Measurements from ENCODE around the gene ZNFX1.
A peak's percentile ranks its signal among the peaks of the same experiment; 100 is the strongest.
"Not testable (repeated sequence)": the region's sequence is repeated elsewhere in the genome, so short reads cannot be mapped to it uniquely, and the experiment has no call there.

The ZNFX1 gene

GRCh38 chr20:49233226-49233625, 44.6 kb downstream of the ZNFX1 start:
- Mint-ChIP-seq H3K27ac (no peak overlapping the region), H3K36me3 (peaks cover 48% of the 10 kb centered on the region)

GRCh38 chr20:49231471-49231870, 46.4 kb downstream of the ZNFX1 start:
- H3K27me3 Mint-ChIP-seq = no peaks in the 10 kb centered on the region
- peak overlapping the region; percentile 90 for H3K27ac Mint-ChIP-seq
- H3K9me3 Mint-ChIP-seq = no peaks in the 10 kb centered on the region
- no peak for DNase-seq (ENCODE audit: low spot score in 2 of 2)
- H3K4me3 Mint-ChIP-seq = no peak overlapping the region
- peaks cover 43% of the 10 kb centered on the region for H3K36me3 Mint-ChIP-seq
- no peak for ATAC-seq (ENCODE audit: low read depth)
- H3K4me1 Mint-ChIP-seq = peaks cover 13% of the 10 kb centered on the region

More at GRCh38 chr20:49233226-49233625, 44.6 kb downstream of the ZNFX1 start:
- ATAC-seq (ENCODE audit: low read depth) (no peak), DNase-seq (ENCODE audit: low spot score in 2 of 2) (no peak)
- Mint-ChIP-seq H3K27me3 (no peaks in the 10 kb centered on the region), H3K9me3 (no peaks in the 10 kb centered on the region), H3K4me3 (no peak overlapping the region), H3K4me1 (peaks cover 16% of the 10 kb centered on the region)

- Mint-ChIP-seq H3K4me1 (peaks cover 16% of the 10 kb centered on the region), H3K4me3 (peak overlapping the region; percentile 44), H3K27me3 (no peaks in the 10 kb centered on the region), H3K27ac (peak overlapping the region; percentile 90), H3K9me3 (no peaks in the 10 kb centered on the region), H3K36me3 (peaks cover 44% of the 10 kb centered on the region)
- DNase-seq (ENCODE audit: low spot score in 2 of 2) (peak in 1 of 2 donors; percentile 30), ATAC-seq (ENCODE audit: low read depth) (peak; percentile 97)
Observed at GRCh38 chr20:49230561-49231133, 47.2 kb downstream of the ZNFX1 start.

DNA sequence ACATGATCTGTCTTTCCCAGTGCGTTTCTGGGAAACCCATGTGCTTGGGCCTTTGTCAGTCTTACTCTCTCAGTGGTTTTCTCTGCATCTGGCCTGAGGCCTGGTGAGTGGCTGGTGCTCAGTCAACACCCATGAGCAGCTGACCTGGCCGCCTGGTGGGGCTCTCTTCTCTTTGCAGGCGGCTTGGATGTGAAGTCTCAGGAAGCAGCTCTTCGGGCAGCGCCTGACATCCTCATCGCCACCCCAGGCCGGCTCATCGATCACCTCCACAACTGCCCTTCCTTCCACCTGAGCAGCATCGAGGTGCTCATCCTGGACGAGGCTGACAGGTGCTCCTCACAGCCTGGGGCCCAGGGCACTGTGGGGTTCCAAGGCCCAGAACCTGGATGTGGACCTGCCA, 47.8 kb downstream of the ZNFX1 start:
- peaks cover 17% of the 10 kb centered on the region for H3K4me1 Mint-ChIP-seq
- no peaks in the 10 kb centered on the region for H3K27me3 Mint-ChIP-seq
- H3K9me3 Mint-ChIP-seq = no peaks in the 10 kb centered on the region
- peaks cover 45% of the 10 kb centered on the region for H3K36me3 Mint-ChIP-seq
- no peak for DNase-seq (ENCODE audit: low spot score in 2 of 2)
- no peak overlapping the region for H3K4me3 Mint-ChIP-seq
- no peak for ATAC-seq (ENCODE audit: low read depth)
- peak overlapping the region; percentile 90 for H3K27ac Mint-ChIP-seq

DNA sequence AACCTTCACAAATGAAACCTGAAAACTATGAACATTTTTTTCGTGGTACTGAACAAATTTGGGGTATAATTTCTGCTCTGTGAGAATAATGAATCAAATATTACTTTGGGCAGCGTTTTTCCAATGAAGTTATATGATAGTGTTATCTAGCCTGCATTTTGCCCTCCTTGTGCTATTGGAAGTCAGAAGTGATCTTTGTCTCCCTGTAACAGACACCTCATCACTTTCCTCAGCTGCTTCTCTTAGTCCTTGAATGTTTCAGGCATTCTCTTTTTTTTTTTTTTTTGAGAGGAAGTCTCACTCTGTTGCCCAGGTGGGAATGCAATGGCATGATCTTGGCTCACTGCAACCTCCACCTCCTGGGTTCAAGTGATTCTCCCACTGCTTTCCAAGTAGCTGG, 48.5 kb downstream of the ZNFX1 start:
- DNase-seq (ENCODE audit: low spot score in 2 of 2) (no peak), ATAC-seq (ENCODE audit: low read depth) (no peak)
- peaks cover 42% of the 10 kb centered on the region for H3K36me3 Mint-ChIP-seq
- peak overlapping the region; percentile 90 for H3K27ac Mint-ChIP-seq
- no peaks in the 10 kb centered on the region for H3K27me3 Mint-ChIP-seq
- H3K4me3 Mint-ChIP-seq = no peak overlapping the region
- H3K9me3 Mint-ChIP-seq = no peaks in the 10 kb centered on the region
- H3K4me1 Mint-ChIP-seq = peaks cover 17% of the 10 kb centered on the region

DNA sequence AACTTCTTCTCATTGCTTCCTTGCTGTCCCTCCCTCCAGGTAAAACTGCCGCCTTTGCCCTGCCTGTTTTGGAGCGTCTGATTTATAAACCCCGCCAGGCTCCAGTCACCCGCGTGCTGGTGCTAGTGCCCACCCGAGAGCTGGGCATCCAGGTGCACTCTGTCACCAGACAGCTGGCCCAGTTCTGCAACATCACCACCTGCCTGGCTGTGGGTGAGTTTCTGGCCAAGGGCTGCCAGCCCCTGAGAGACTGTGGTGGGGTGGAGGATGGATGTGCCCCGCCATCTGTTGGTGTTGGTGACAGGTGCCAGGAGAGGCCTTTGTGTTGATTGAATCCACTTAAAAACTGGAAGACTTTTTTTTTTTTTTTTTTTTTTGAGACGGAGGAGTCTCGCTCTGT, 49.2 kb downstream of the ZNFX1 start:
- H3K4me3 Mint-ChIP-seq = no peak overlapping the region
- no peaks in the 10 kb centered on the region for H3K9me3 Mint-ChIP-seq
- ATAC-seq (ENCODE audit: low read depth) = no peak
- H3K36me3 Mint-ChIP-seq = peaks cover 41% of the 10 kb centered on the region
- peaks cover 17% of the 10 kb centered on the region for H3K4me1 Mint-ChIP-seq
- no peak for DNase-seq (ENCODE audit: low spot score in 2 of 2)
- no peaks in the 10 kb centered on the region for H3K27me3 Mint-ChIP-seq
- H3K27ac Mint-ChIP-seq = no peak overlapping the region

DNA sequence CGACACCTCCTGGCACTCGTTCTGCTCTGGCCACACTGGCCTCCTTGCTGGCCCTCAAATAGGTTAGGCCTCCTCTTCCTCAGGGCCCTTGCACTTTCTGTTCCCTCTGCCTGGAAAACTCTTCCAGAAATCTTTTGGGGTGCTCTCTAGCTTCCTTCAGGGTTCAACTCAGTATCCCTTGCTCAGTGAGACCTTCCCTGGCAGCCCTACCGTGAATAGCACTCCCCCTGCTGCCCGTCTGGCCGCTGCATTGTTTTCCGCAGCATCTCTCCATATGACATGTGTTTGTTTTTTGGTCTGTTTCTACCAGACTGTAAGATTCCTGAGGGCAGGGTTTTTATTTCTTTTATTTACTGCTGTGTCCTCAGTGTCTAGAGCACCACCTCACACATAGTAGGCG, 52.0 kb downstream of the ZNFX1 start:
- H3K4me3 Mint-ChIP-seq = no peak overlapping the region
- ATAC-seq (ENCODE audit: low read depth) = no peak
- peaks cover 13% of the 10 kb centered on the region for H3K4me1 Mint-ChIP-seq

DNA sequence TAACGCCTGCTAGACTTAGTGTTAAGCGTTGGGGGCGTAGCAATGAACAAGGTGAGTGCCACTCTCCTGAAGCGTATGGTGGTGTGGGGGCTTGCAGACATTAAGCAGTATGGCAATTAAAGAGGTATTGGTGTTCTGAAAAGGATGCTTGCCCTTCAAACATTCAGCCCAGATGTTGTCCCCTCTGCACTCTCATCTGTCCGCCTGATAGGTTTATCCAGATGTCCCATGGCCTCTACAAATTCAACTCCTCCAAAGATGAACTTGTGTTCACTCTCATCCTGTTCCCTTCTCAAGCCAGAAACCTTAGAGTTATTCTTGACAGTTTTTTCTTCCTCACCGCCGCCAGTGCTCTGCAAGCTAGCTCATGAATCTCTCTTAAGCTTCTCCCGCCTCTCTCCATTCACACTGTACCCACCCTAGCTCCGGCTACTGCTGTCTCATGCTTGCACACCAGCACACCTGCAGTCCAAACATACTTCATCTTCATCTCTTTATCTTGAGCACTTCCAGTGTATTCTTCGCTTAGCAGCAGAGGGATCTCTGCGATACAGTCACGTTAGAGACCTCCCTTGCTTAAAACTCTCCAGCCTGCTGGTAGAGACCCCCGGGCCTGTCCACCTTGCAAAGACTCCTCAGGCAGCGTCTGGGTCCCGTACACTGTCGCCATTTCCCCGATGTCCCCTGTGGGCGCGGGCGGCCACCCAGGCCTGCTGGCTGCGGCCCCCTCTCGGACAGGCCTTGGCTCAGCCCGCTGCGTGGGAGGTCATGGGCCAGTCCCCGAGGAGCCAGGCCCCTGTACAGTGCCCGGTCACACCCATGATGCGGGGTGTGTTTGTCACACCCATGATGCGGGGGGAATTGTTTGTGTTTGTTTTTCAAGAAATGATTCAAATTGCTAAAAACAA, 57.7 kb downstream of the ZNFX1 start:
- H3K27ac Mint-ChIP-seq = peak overlapping the region; percentile 99
- DNase-seq (ENCODE audit: low spot score in 2 of 2) (no peak), ATAC-seq (ENCODE audit: low read depth) (no peak)
- no peaks in the 10 kb centered on the region for H3K27me3 Mint-ChIP-seq
- peaks cover 14% of the 10 kb centered on the region for H3K4me1 Mint-ChIP-seq
- H3K9me3 Mint-ChIP-seq = no peaks in the 10 kb centered on the region
- H3K36me3 Mint-ChIP-seq = peaks cover 11% of the 10 kb centered on the region
- peak overlapping the region; percentile 98 for H3K4me3 Mint-ChIP-seq

More for the DNA sequence above, 52.0 kb downstream of the ZNFX1 start:
- Mint-ChIP-seq H3K27me3 (no peaks in the 10 kb centered on the region), H3K36me3 (peaks cover 36% of the 10 kb centered on the region), H3K27ac (no peak overlapping the region), H3K9me3 (no peaks in the 10 kb centered on the region)
- DNase-seq (ENCODE audit: low spot score in 2 of 2) = no peak

GRCh38 chr20:49219091-49219923, 58.5 kb downstream of the ZNFX1 start, which contains the start of gene DDX27:
DDX27 (plus strand) TSS chr20:49219416; CDS start chr20:49219449, 33 bp downstream.
- ATAC-seq (ENCODE audit: low read depth) (peak; percentile 93), DNase-seq (ENCODE audit: low spot score in 2 of 2) (peak; percentile 94 to 95)
- Mint-ChIP-seq H3K27me3 (no peaks in the 10 kb centered on the region), H3K36me3 (peaks cover 7% of the 10 kb centered on the region), H3K27ac (peak within 1 kb of the TSS; percentile 99), H3K9me3 (no peaks in the 10 kb centered on the region), H3K4me3 (peak within 1 kb of the TSS; percentile 98), H3K4me1 (peaks cover 14% of the 10 kb centered on the region)

DNA sequence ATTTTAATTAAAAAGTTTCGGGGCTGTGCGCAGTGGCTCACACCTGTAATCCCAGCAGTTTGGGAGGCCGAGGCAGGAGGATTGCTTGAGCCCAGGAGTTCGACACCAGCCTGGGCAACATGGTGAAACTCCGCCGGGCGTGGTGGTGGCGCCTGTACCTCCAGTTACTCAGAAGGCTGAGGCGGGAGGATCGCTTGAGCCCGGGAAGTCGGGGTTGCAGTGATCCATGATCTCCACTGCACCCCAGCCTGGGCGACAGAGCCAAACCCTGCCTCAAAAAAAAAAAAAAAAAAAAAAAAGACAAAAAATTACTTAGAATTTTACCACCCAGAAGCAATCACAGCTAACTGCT, 59.1 kb downstream of the ZNFX1 start:
- H3K9me3 Mint-ChIP-seq; DNase-seq (ENCODE audit: low spot score in 2 of 2); ATAC-seq (ENCODE audit: low read depth); H3K36me3 Mint-ChIP-seq; H3K4me3 Mint-ChIP-seq; H3K27me3 Mint-ChIP-seq: not testable (repeated sequence)
- Mint-ChIP-seq H3K4me1 (peaks cover 14% of the 10 kb centered on the region), H3K27ac (peak overlapping the region; percentile 99)

DNA sequence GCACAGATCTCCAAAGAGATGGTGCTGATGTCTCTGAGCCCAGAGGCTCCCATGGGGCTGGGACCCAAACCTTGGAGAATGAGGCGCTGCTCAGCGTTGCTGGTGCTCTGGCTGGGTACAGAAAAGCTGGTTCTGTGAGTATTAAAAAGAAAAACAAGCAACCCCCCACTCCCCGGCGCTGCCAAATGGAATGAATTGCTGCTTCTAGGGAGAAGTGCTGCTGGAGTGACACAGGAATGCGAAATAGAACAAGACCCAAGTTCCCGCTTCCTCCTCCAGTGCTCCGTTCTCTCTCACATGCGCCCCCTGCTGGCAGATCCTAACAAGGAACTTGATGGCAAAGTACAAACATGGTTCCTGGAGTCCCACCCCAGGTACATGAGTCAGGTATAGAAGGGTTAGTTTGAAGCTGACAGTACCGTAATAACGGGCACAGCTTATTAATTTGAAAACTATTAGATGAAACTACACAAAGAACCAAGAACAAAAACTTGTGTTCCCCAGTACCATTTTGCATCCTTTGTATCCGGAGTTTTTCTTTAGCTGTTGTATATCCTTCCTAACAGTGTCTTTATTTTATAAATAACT, 60.8 kb downstream of the ZNFX1 start:
- no peak overlapping the region for H3K4me3 Mint-ChIP-seq
- peak; percentile 25 for ATAC-seq (ENCODE audit: low read depth)
- no peak overlapping the region for H3K27ac Mint-ChIP-seq
- H3K9me3 Mint-ChIP-seq = no peaks in the 10 kb centered on the region
- DNase-seq (ENCODE audit: low spot score in 2 of 2) = peak; percentile 89 to 94
- H3K4me1 Mint-ChIP-seq = peaks cover 14% of the 10 kb centered on the region
- no peaks in the 10 kb centered on the region for H3K27me3 Mint-ChIP-seq
- peaks cover 5% of the 10 kb centered on the region for H3K36me3 Mint-ChIP-seq

GRCh38 chr20:49215232-49215631, 62.6 kb downstream of the ZNFX1 start:
- no peaks in the 10 kb centered on the region for H3K27me3 Mint-ChIP-seq
- H3K27ac Mint-ChIP-seq = no peak overlapping the region
- peaks cover 3% of the 10 kb centered on the region for H3K9me3 Mint-ChIP-seq
- ATAC-seq (ENCODE audit: low read depth) (no peak), DNase-seq (ENCODE audit: low spot score in 2 of 2) (no peak)
- H3K4me1 Mint-ChIP-seq = peaks cover 9% of the 10 kb centered on the region
- H3K36me3 Mint-ChIP-seq = peaks cover 3% of the 10 kb centered on the region
- no peak overlapping the region for H3K4me3 Mint-ChIP-seq

DNA sequence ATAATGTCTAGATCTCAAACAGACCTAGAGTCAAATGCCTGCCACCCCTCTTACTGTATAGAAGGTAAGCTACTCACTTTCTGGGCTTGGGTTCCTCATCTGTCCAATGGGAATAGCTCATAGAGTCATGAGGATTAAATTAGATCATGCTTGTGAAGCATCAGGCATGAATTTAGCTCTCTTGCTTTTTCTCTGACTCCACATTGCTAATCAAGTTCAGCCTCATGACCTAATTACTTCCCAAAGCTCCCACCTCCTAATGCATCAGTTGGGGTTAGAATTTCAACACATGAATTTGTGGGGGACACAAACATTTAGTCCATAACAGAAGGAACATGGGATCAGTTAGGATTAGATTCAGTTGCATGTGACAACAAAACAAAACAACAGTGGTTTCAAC, 63.3 kb downstream of the ZNFX1 start:
- Mint-ChIP-seq H3K9me3 (peaks cover 3% of the 10 kb centered on the region), H3K4me3 (no peak overlapping the region), H3K4me1 (peaks cover 3% of the 10 kb centered on the region), H3K27ac (no peak overlapping the region), H3K36me3 (peaks cover 3% of the 10 kb centered on the region), H3K27me3 (no peaks in the 10 kb centered on the region)
- DNase-seq (ENCODE audit: low spot score in 2 of 2) (no peak), ATAC-seq (ENCODE audit: low read depth) (no peak)

DNA sequence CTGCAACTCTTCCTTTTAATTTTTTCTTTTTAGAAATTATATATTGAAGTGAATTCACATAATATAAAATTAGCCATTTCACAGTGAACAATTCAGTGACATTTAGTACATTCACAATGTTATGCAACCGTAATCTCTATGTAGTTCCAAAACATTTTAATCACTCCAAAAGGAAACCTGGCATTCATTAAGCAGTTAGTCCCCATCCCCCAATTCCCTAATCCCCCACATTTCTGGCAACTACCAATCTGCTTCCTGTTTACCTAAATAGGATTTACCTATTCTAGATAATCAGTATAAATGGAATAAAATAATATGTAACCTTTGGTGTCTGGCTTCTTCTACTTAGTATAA, 67.1 kb downstream of the ZNFX1 start:
- H3K4me1 Mint-ChIP-seq = no peaks in the 10 kb centered on the region
- peaks cover 3% of the 10 kb centered on the region for H3K9me3 Mint-ChIP-seq
- peaks cover 3% of the 10 kb centered on the region for H3K36me3 Mint-ChIP-seq
- H3K27me3 Mint-ChIP-seq = no peaks in the 10 kb centered on the region
- DNase-seq (ENCODE audit: low spot score in 2 of 2) = no peak
- H3K4me3 Mint-ChIP-seq = no peak overlapping the region
- H3K27ac Mint-ChIP-seq = no peak overlapping the region
- no peak for ATAC-seq (ENCODE audit: low read depth)

Data from memory B cell (primary cell).